Neutrophil (primary cell): ENCODE results near the gene ATP2A2.

Experiments
- H3K27ac ChIP-seq: fragments of 200-600 bp; sonication (generic); 2 replicates; pipeline ENCODE4 v1.5.1; 2016; ENCODE audit warnings: mild to moderate bottlenecking, moderate library complexity
- H3K27me3 ChIP-seq: fragments of 200-600 bp; sonication (generic); 2 replicates; pipeline ENCODE4 v1.6.0; 2016; ENCODE audit warnings: mild to moderate bottlenecking
- H3K36me3 ChIP-seq: fragments of 200-600 bp; sonication (generic); 2 replicates; pipeline ENCODE4 v1.5.1; 2017
- H3K4me1 ChIP-seq, 2 experiments: fragments of 200-600 bp in 1 of 2; sonication (generic) in 1 of 2; 1 replicate in 1 of 2; 2 replicates in 1 of 2; pipeline versions ENCODE4 v1.5.1 to v1.6.1; 2013 to 2016; ENCODE audit warnings: low read depth in 1 of 2, low read length in 1 of 2, mild to moderate bottlenecking in 1 of 2, moderate library complexity in 1 of 2; ENCODE audit not compliant: control insufficient read depth in 1 of 2, insufficient read depth in 1 of 2
- H3K4me3 ChIP-seq, 2 experiments: fragments of 200-600 bp in 1 of 2; sonication (generic) in 1 of 2; 1 replicate in 1 of 2; 2 replicates in 1 of 2; pipeline ENCODE4 v1.5.1; 2013 to 2016; ENCODE audit warnings: low read depth in 1 of 2, low read length in 1 of 2, mild to moderate bottlenecking in 1 of 2, moderate library complexity in 1 of 2
- H3K9me3 ChIP-seq: fragments of 200-600 bp; sonication (generic); 2 replicates; pipeline ENCODE4 v1.5.1; 2016
- TF ChIP-seq, protein P1 (sequence below): fragments of 200-600 bp; sonication (generic); IDR thresholded peaks from 2 replicates; pipeline ENCODE4 v1.5.1; 2016; ENCODE audit warnings: antibody characterized with exemption

ATP2A2 gene

DNA sequence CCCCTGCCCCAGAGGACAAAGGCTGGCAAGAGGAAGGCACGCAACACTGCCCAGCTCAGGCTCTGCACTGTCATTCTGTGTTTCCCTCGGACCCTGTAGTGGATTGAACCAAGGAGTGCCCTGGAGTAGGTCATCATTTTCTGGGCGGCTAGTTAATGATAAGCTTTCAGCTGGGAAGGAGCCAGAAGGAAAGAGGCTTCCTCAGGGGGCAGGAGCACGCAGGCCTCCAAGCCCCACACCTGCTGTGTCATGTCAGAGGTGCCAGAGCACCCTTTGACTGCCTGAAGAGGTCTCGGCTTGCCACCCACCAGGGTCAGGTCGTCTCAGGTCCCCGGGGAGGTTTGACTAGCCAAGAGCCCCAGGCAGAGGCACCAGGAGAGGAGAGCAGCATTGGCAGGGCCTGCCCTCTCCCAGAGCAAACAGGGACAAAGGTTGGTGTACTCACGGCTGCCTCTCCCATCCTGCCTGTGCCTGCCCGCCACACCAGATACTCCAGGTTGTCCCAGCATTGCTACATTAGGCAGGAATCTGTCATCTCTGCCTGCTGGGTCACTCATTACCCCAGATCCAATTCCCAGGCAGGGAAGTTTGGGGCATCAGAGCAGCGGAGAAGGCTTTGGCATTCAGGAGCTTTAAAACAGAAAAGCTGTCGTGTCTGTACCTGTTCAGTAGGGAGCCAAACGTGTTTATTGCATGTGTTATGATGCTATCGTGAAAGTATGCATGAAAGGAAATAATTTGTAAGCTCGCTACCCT, 33.5 kb upstream of the ATP2A2 start:
- TF ChIP-seq, protein P1, sequence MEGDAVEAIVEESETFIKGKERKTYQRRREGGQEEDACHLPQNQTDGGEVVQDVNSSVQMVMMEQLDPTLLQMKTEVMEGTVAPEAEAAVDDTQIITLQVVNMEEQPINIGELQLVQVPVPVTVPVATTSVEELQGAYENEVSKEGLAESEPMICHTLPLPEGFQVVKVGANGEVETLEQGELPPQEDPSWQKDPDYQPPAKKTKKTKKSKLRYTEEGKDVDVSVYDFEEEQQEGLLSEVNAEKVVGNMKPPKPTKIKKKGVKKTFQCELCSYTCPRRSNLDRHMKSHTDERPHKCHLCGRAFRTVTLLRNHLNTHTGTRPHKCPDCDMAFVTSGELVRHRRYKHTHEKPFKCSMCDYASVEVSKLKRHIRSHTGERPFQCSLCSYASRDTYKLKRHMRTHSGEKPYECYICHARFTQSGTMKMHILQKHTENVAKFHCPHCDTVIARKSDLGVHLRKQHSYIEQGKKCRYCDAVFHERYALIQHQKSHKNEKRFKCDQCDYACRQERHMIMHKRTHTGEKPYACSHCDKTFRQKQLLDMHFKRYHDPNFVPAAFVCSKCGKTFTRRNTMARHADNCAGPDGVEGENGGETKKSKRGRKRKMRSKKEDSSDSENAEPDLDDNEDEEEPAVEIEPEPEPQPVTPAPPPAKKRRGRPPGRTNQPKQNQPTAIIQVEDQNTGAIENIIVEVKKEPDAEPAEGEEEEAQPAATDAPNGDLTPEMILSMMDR, result no peak
- H3K27me3 ChIP-seq, result peaks cover 25% of the 10 kb centered on the region
- no peaks in the 10 kb centered on the region for H3K9me3 ChIP-seq
- H3K4me3 ChIP-seq, result no peak overlapping the region
- no peaks in the 10 kb centered on the region for H3K4me1 ChIP-seq
- no peak overlapping the region for H3K27ac ChIP-seq
- no peaks in the 10 kb centered on the region for H3K36me3 ChIP-seq

DNA sequence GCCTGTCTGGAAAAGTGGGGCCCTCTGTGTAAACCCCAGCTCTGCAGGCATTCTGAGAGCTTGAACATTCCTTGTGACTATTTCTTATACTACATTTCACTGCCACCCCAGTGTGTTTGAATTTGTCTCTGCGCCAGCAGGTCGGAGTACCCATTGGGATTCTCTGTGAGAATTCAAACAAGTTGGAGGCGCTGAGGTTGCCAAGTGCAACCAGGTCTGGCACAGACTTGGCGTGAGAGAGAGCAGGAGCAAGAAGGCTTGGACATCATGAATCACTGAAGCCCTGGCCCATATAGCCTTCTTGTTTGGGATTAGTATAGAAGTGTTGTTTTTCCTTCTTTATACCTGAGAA, 33.0 kb upstream of the ATP2A2 start:
- Histone ChIP-seq H3K4me3 (no peak overlapping the region), H3K27me3 (peaks cover 31% of the 10 kb centered on the region), H3K4me1 (no peaks in the 10 kb centered on the region), H3K36me3 (no peaks in the 10 kb centered on the region), H3K9me3 (no peaks in the 10 kb centered on the region), H3K27ac (no peak overlapping the region)
- TF ChIP-seq, protein P1, result no peak

DNA sequence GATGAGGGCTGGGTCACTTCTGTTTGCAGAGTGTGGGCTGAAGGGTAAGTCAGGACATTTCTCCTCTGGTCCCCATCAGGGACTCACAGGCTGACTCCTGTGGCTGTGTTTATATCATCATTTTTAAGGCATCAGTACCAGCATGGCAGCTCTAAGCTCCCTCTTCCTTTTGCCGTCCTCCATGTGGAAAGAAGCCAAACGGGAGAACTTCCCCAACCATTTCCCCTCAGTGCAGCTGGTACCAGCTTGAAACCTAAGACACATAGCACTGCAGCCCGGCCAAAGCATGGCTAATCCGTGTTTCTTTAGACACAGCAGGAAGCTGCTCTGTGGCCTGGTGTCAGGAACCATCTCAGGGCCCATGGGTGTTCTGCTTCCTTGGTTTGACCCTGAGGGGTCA, 31.9 kb upstream of the ATP2A2 start:
- H3K27ac ChIP-seq, result no peak overlapping the region
- no peak overlapping the region for H3K4me3 ChIP-seq
- H3K36me3 ChIP-seq, result no peaks in the 10 kb centered on the region
- H3K4me1 ChIP-seq, result peaks cover 0 to 4% of the 10 kb centered on the region in 2 experiments
- H3K9me3 ChIP-seq, result no peaks in the 10 kb centered on the region
- peaks cover 40% of the 10 kb centered on the region for H3K27me3 ChIP-seq
- TF ChIP-seq, protein P1, result no peak

DNA sequence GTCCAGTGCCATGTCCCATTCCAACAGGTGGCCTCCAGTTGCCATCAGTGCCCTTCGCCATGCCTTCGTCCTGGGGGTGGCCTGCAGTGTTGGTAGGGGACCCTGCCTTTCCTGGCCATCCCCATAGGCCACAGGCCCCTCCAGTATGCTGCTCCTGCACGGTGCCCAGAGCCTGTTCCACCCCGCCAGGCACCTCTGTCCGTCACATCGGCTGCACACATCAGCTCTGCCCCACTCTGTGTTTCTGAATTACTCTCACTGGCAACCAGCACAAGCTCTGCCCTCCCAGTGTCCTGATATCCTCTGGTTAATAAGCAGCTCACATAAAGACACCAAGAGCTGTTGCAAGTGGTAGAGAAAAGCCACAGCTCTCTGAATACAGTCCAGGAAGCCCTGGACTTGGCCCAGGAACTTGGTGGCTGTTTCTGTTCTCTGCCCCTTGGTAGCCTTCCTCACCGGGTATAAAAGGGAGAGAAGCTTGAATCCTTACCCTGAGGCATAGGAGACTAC, 31.3 kb upstream of the ATP2A2 start:
- TF ChIP-seq, protein P1, result no peak
- Histone ChIP-seq H3K27ac (no peak overlapping the region), H3K9me3 (no peaks in the 10 kb centered on the region), H3K36me3 (no peaks in the 10 kb centered on the region), H3K27me3 (peaks cover 40% of the 10 kb centered on the region), H3K4me1 (peaks cover 0 to 4% of the 10 kb centered on the region in 2 experiments), H3K4me3 (no peak overlapping the region)

DNA sequence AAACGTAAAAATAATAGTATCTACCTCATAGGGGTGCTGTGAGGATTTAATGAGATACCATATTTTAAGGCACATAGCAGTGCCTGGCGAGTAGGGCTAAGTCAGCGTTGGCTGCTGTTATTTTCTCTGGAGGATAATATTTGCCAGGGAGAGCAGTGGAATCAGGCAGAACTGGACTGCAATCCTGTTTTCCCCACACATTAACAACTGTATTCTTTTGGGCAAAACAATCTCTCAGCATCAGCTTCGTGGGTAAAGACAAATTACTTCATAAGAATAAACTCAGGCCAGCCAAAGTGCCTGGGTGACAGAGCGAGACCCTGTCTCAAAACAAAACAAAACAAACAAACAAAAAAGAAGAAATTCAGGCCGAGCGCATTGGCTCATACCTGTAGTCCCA, 29.7 kb upstream of the ATP2A2 start:
- no peak overlapping the region for H3K4me3 ChIP-seq
- TF ChIP-seq, protein P1, result no peak
- H3K27ac ChIP-seq, result no peak overlapping the region
- peaks cover 40% of the 10 kb centered on the region for H3K27me3 ChIP-seq
- no peaks in the 10 kb centered on the region for H3K36me3 ChIP-seq
- peaks cover 5 to 9% of the 10 kb centered on the region in 2 experiments for H3K4me1 ChIP-seq
- no peaks in the 10 kb centered on the region for H3K9me3 ChIP-seq
